ENCODE results near the gene CEP70. TPM values are rescaled to one million over a fixed set of nuclear protein-coding genes. Genes with fewer than 3 reads are reported as not detected.
"Not testable (repeated sequence)": the region's sequence is repeated elsewhere in the genome, so short reads cannot be mapped to it uniquely, and the experiment has no call there.

Gene CEP70
- total RNA-seq, 1 experiment from 2014 or later = 64.5 TPM

DNA sequence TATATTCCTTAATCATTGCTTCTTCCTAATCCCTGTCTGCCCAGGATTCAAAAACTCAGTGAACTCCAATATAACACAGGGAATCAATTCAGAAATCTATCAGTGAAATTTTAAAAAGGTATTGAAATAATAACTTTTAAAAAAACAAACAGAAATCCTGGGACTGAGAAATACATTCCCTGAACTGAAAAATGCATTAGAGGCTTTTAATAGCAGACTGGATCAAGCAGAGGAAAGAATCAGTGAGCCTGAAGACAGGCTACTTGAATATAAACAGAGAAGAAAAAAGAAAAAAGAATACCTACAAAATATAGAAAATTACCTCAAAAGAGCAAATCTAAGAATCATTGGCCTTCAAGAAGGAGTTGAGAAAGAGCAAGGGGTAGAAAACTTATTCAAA lies 54.7 kb downstream of the CEP70 start:
- no peaks in the 10 kb centered on the region for H3K4me1 ChIP-seq (ENCODE audit: control insufficient read depth, insufficient read depth, low read length)
- no peaks in the 10 kb centered on the region for H3K36me3 ChIP-seq (ENCODE audit: control insufficient read depth, insufficient read depth, low read length)
- no peak overlapping the region for H3K27ac ChIP-seq (ENCODE audit: low read length)
- H3K9me3 ChIP-seq (ENCODE audit: control insufficient read depth, insufficient read depth, low read depth, low read length) = no peaks in the 10 kb centered on the region
- in situ Hi-C loops (cut with HindIII; ENCODE audit: low pct_unique_long_range_greater_than_20kb, low sequenced_read_pairs) (no loop called here), intact Hi-C loops (cut with micrococcal nuclease; ENCODE audit: unreplicated experiment) (no loop called here)
- no peak for ATAC-seq
- TF ChIP-seq SIN3A (IDR thresholded peaks at IDR 0.05; ENCODE audit: borderline replicate concordance, insufficient read depth, low read depth, low read length) = no peak
- TF ChIP-seq, protein P1, sequence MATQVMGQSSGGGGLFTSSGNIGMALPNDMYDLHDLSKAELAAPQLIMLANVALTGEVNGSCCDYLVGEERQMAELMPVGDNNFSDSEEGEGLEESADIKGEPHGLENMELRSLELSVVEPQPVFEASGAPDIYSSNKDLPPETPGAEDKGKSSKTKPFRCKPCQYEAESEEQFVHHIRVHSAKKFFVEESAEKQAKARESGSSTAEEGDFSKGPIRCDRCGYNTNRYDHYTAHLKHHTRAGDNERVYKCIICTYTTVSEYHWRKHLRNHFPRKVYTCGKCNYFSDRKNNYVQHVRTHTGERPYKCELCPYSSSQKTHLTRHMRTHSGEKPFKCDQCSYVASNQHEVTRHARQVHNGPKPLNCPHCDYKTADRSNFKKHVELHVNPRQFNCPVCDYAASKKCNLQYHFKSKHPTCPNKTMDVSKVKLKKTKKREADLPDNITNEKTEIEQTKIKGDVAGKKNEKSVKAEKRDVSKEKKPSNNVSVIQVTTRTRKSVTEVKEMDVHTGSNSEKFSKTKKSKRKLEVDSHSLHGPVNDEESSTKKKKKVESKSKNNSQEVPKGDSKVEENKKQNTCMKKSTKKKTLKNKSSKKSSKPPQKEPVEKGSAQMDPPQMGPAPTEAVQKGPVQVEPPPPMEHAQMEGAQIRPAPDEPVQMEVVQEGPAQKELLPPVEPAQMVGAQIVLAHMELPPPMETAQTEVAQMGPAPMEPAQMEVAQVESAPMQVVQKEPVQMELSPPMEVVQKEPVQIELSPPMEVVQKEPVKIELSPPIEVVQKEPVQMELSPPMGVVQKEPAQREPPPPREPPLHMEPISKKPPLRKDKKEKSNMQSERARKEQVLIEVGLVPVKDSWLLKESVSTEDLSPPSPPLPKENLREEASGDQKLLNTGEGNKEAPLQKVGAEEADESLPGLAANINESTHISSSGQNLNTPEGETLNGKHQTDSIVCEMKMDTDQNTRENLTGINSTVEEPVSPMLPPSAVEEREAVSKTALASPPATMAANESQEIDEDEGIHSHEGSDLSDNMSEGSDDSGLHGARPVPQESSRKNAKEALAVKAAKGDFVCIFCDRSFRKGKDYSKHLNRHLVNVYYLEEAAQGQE (IDR thresholded peaks at IDR 0.05; ENCODE audit: insufficient read depth in 1 of 2, low read depth in 2 of 2, low read length in 1 of 2) = no peak
- CTCF ChIA-PET = no interaction called here
- POLR2A ChIA-PET = no interaction called here
- BruUV-seq (replicated peaks) = no TSS peak
- H3K27me3 ChIP-seq (ENCODE audit: control insufficient read depth, insufficient read depth, low read length) = no peaks in the 10 kb centered on the region
- DNase-seq (ENCODE audit: low read depth, low spot score) = no peak
- H3K4me3 ChIP-seq (ENCODE audit: low read depth in 2 of 2, low read length in 2 of 2) = no peak overlapping the region

GRCh38 chr3:138521445-138521844 lies 72.6 kb downstream of the CEP70 start:
- H3K27ac ChIP-seq (ENCODE audit: low read length); intact Hi-C loops (cut with micrococcal nuclease; ENCODE audit: unreplicated experiment); BruUV-seq (replicated peaks); H3K9me3 ChIP-seq (ENCODE audit: control insufficient read depth, insufficient read depth, low read depth, low read length); H3K4me1 ChIP-seq (ENCODE audit: control insufficient read depth, insufficient read depth, low read length); POLR2A ChIA-PET; H3K4me3 ChIP-seq (ENCODE audit: low read depth in 2 of 2, low read length in 2 of 2); H3K27me3 ChIP-seq (ENCODE audit: control insufficient read depth, insufficient read depth, low read length); H3K36me3 ChIP-seq (ENCODE audit: control insufficient read depth, insufficient read depth, low read length); CTCF ChIA-PET; ATAC-seq; in situ Hi-C loops (cut with HindIII; ENCODE audit: low pct_unique_long_range_greater_than_20kb, low sequenced_read_pairs); DNase-seq (ENCODE audit: low read depth, low spot score): not testable (repeated sequence)

DNA sequence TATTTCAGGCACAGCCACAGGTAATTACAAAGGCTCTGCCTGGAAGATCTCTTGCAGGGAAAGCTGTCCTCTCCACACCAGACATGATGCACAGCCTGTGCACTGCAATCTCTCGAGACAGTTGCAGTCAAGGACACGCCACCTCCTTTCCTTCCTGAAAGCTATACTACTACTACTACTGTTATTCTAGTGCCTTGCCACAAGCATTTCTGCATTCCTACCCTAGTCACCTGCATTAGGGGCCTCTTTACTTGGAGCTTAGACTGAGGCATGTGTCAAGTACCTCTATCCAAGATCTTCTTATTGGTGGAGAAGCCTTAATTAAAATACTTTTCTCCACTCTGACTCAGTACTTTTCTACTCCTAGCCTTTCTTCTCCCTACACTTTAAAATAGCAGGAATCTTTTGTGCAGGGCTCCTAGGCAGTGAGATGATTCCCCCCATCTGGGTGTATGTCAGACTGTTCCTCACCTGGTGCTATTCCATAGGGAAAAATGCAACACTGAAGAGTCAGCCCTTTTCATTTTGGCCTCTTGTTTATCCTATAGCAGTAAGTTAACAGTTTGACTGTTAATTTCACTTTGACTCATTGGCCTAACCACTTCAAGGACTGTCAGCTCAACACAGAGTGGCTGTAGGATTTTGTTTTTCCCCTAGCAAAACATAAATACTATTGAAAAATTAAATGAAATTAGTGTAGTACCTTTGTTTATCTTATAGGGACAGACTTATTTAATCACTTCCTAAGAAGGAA lies 80.8 kb downstream of the CEP70 start:
- H3K4me1 ChIP-seq (ENCODE audit: control insufficient read depth, insufficient read depth, low read length) = no peaks in the 10 kb centered on the region
- POLR2A ChIA-PET = interaction anchor here (0.6 to 1.0 kb wide), 3 partner anchors 28 to 409 kb away, joined by 3 read pairs; no protein-coding TSS in a partner anchor
- CTCF ChIA-PET = no interaction called here
- TF ChIP-seq POLR2AphosphoS5 (IDR thresholded peaks at IDR 0.05; ENCODE audit: low read depth, low read length) (no peak), SIN3A (IDR thresholded peaks at IDR 0.05; ENCODE audit: borderline replicate concordance, insufficient read depth, low read depth, low read length) (no peak)
- TF ChIP-seq, protein P1 (IDR thresholded peaks at IDR 0.05; ENCODE audit: insufficient read depth in 1 of 2, low read depth in 2 of 2, low read length in 1 of 2) = no peak
- TF ChIP-seq, protein P2, sequence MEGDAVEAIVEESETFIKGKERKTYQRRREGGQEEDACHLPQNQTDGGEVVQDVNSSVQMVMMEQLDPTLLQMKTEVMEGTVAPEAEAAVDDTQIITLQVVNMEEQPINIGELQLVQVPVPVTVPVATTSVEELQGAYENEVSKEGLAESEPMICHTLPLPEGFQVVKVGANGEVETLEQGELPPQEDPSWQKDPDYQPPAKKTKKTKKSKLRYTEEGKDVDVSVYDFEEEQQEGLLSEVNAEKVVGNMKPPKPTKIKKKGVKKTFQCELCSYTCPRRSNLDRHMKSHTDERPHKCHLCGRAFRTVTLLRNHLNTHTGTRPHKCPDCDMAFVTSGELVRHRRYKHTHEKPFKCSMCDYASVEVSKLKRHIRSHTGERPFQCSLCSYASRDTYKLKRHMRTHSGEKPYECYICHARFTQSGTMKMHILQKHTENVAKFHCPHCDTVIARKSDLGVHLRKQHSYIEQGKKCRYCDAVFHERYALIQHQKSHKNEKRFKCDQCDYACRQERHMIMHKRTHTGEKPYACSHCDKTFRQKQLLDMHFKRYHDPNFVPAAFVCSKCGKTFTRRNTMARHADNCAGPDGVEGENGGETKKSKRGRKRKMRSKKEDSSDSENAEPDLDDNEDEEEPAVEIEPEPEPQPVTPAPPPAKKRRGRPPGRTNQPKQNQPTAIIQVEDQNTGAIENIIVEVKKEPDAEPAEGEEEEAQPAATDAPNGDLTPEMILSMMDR (IDR thresholded peaks at IDR 0.05) = no peak
- ATAC-seq (no peak), DNase-seq (ENCODE audit: low read depth, low spot score) (no peak)
- BruUV-seq (replicated peaks) = no TSS peak
- no peaks in the 10 kb centered on the region for H3K36me3 ChIP-seq (ENCODE audit: control insufficient read depth, insufficient read depth, low read length)
- intact Hi-C loops (cut with micrococcal nuclease; ENCODE audit: unreplicated experiment) (no loop called here), in situ Hi-C loops (cut with HindIII; ENCODE audit: low pct_unique_long_range_greater_than_20kb, low sequenced_read_pairs) (no loop called here)
- no peaks in the 10 kb centered on the region for H3K27me3 ChIP-seq (ENCODE audit: control insufficient read depth, insufficient read depth, low read length)
- no peaks in the 10 kb centered on the region for H3K9me3 ChIP-seq (ENCODE audit: control insufficient read depth, insufficient read depth, low read depth, low read length)
- no peak overlapping the region for H3K4me3 ChIP-seq (ENCODE audit: low read depth in 2 of 2, low read length in 2 of 2)
- H3K27ac ChIP-seq (ENCODE audit: low read length) = no peak overlapping the region
